Osteoblast (primary cell): ENCODE results near the gene GPC5. TPM values are rescaled to one million over a fixed set of nuclear protein-coding genes. Genes with fewer than 3 reads are reported as not detected.
A peak's percentile ranks its signal among the peaks of the same experiment; 100 is the strongest.

Source experiments
- DNase-seq: peaks from one replicate; pipeline ENCODE4 v3.0.0; 2011; ENCODE audit warnings: low spot score, mixed read lengths; ENCODE audit not compliant: insufficient read length; ENCODE audit errors: missing footprints
- H2AFZ ChIP-seq: 2 replicates; pipeline ENCODE4 v1.6.0; 2011; ENCODE audit warnings: mild to moderate bottlenecking, low read length
- H3K27ac ChIP-seq: 2 replicates; pipeline ENCODE4 v1.5.1; 2011; ENCODE audit warnings: mild to moderate bottlenecking, low read depth, low read length, moderate library complexity
- H3K27me3 ChIP-seq: 2 replicates; pipeline ENCODE4 v1.6.0; 2012; ENCODE audit warnings: mild to moderate bottlenecking, control low read depth, inconsistent platforms, low read length, moderate library complexity; ENCODE audit not compliant: insufficient read depth
- H3K36me3 ChIP-seq: 2 replicates; pipeline ENCODE4 v1.5.1; 2011; ENCODE audit warnings: mild to moderate bottlenecking, low read length, control low read depth, moderate library complexity; ENCODE audit not compliant: insufficient read depth
- H3K4me1 ChIP-seq: 2 replicates; pipeline ENCODE4 v1.5.1; 2011; ENCODE audit warnings: mild to moderate bottlenecking, low read length, control low read depth, moderate library complexity; ENCODE audit not compliant: insufficient read depth
- H3K4me2 ChIP-seq: 2 replicates; pipeline ENCODE4 v1.6.0; 2011; ENCODE audit warnings: mild to moderate bottlenecking, low read length; ENCODE audit not compliant: insufficient read depth
- H3K4me3 ChIP-seq: fragments of 200-600 bp; sonication (generic); 3 replicates; pipeline ENCODE4 v1.5.1; 2012; ENCODE audit warnings: mild to moderate bottlenecking, low read length, inconsistent platforms; ENCODE audit not compliant: insufficient read depth
- H3K79me2 ChIP-seq: 2 replicates; pipeline ENCODE4 v1.6.0; 2012; ENCODE audit warnings: mild to moderate bottlenecking, low read length, control low read depth, inconsistent platforms; ENCODE audit not compliant: insufficient read depth
- H3K9me3 ChIP-seq: 2 replicates; pipeline ENCODE4 v1.5.1; 2011; ENCODE audit warnings: low read depth, low read length, control low read depth
- H4K20me1 ChIP-seq: 2 replicates; pipeline ENCODE4 v1.6.0; 2012; ENCODE audit warnings: mild to moderate bottlenecking, low read length, control low read depth; ENCODE audit not compliant: insufficient read depth
- CTCF ChIP-seq: IDR thresholded peaks from 2 replicates; pipeline ENCODE4 v1.5.1; 2011; ENCODE audit warnings: mild to moderate bottlenecking, low read depth, low read length, moderate library complexity; ENCODE audit errors: extremely low read depth
- total RNA-seq: library from RNA; depleted of rRNA; stranded (reverse); fragments of >200 nt; gene quantifications from 2 replicates; pipeline ENCODE4 v1.2.3, GENCODE V29; 2012

The GPC5 gene
- 0.29 and 0.36 TPM in 2 replicates for total RNA-seq

- peak within 1 kb of the TSS; percentile 76 for H3K4me2 ChIP-seq
- H2AFZ ChIP-seq: peak within 1 kb of the TSS; percentile 71
- DNase-seq: peak; percentile 95
- TF ChIP-seq CTCF: no peak
- H3K36me3 ChIP-seq: no peaks in the 10 kb centered on the region
- no peaks in the 10 kb centered on the region for H3K79me2 ChIP-seq
- peaks cover 4% of the 10 kb centered on the region for H3K4me1 ChIP-seq
- peaks cover 19% of the 10 kb centered on the region for H3K27me3 ChIP-seq
- no peak within 1 kb of the TSS for H3K27ac ChIP-seq
- H3K4me3 ChIP-seq: peak within 1 kb of the TSS; percentile 60
- H4K20me1 ChIP-seq: no peaks in the 10 kb centered on the region
- no peaks in the 10 kb centered on the region for H3K9me3 ChIP-seq
These were observed at the start of gene GPC5 for GRCh38 chr13:91398413-91399188. Gene GPC5 (plus strand): TSS chr13:91398621.

GRCh38 chr13:91348906-91349435 is 49.5 kb upstream of the GPC5 start:
- H3K36me3 ChIP-seq: peaks cover 16% of the 10 kb centered on the region
- no peaks in the 10 kb centered on the region for H3K9me3 ChIP-seq
- H3K4me3 ChIP-seq: peak overlapping the region; percentile 86
- H2AFZ ChIP-seq: peak overlapping the region; percentile 97
- H3K4me2 ChIP-seq: peak overlapping the region; percentile 96
- H3K27me3 ChIP-seq: peaks cover 21% of the 10 kb centered on the region
- peak; percentile 71 for TF ChIP-seq CTCF
- DNase-seq: peak; percentile 98
- H3K4me1 ChIP-seq: peaks cover 21% of the 10 kb centered on the region
- H4K20me1 ChIP-seq: no peaks in the 10 kb centered on the region
- peak overlapping the region; percentile 48 for H3K27ac ChIP-seq
- peaks cover 34% of the 10 kb centered on the region for H3K79me2 ChIP-seq

GRCh38 chr13:91349992-91350911 is 48.2 kb upstream of the GPC5 start:
- H3K27me3 ChIP-seq: peaks cover 17% of the 10 kb centered on the region
- peak overlapping the region; percentile 86 for H3K4me3 ChIP-seq
- no peaks in the 10 kb centered on the region for H4K20me1 ChIP-seq
- no peak for TF ChIP-seq CTCF
- peaks cover 28% of the 10 kb centered on the region for H3K36me3 ChIP-seq
- no peaks in the 10 kb centered on the region for H3K9me3 ChIP-seq
- peak overlapping the region; percentile 96 for H3K4me2 ChIP-seq
- H3K79me2 ChIP-seq: peaks cover 34% of the 10 kb centered on the region
- DNase-seq: peak; percentile 78
- peaks cover 21% of the 10 kb centered on the region for H3K4me1 ChIP-seq
- no peak overlapping the region for H2AFZ ChIP-seq
- peak overlapping the region; percentile 48 for H3K27ac ChIP-seq
